H1 (cell line): Measurements from ENCODE around the gene SDF2. TPM values are rescaled to one million over a fixed set of nuclear protein-coding genes. Genes with fewer than 3 reads are reported as not detected.

Experiments
- CTCF ChIA-PET: fragments of 300-600 bp; sonication (Branson Sonifier 250); formaldehyde crosslinking; loops from one replicate; lab custom pipeline; 2021; ENCODE audit not compliant: partially characterized antibody; lab: Charles Lee
- POLR2A ChIA-PET: fragments of 300-600 bp; sonication (Branson Sonifier 250); formaldehyde crosslinking; loops from one replicate; lab custom pipeline; 2021; ENCODE audit warnings: inconsistent platforms; ENCODE audit not compliant: partially characterized antibody; lab: Charles Lee
- DNase-seq, 2 experiments: peaks; one replicate each; pipeline versions ENCODE4 v3.0.0 to v3.0.0-alpha.2; 2010 to 2022; ENCODE audit warnings: low spot score in 2 of 2, low read depth in 1 of 2, mixed read lengths in 1 of 2
- FAIRE-seq: peaks from 2 replicates; lab custom pipeline; 2011; peaks lifted over from hg19 to GRCh38; lab: Jason Lieb, UNC
- H2AFZ ChIP-seq: 2 replicates; pipeline ENCODE4 v1.8.1; 2012; ENCODE audit warnings: low read length, inconsistent platforms
- H2AK5ac ChIP-seq: 2 replicates; pipeline ENCODE4 v1.6.1; 2013; ENCODE audit warnings: low read depth, low read length
- H2BK120ac ChIP-seq: replicated peaks from 2 replicates; pipeline ENCODE3; 2013; ENCODE audit warnings: low read depth, low read length, inconsistent platforms
- H2BK12ac ChIP-seq: 2 replicates; pipeline ENCODE4 v1.6.1; 2013; ENCODE audit warnings: low read depth, low read length
- H2BK15ac ChIP-seq: 2 replicates; pipeline ENCODE4 v1.6.1; 2013; ENCODE audit warnings: low read length
- H2BK20ac ChIP-seq: 2 replicates; pipeline ENCODE4 v1.6.1; 2013; ENCODE audit warnings: low read length
- H2BK5ac ChIP-seq: 2 replicates; pipeline ENCODE4 v1.6.1; 2013; ENCODE audit warnings: low read depth, low read length
- H3K14ac ChIP-seq: 2 replicates; pipeline ENCODE4 v1.6.1; 2013; ENCODE audit warnings: inconsistent platforms; ENCODE audit not compliant: insufficient read length
- H3K18ac ChIP-seq: 2 replicates; pipeline ENCODE4 v1.6.1; 2013; ENCODE audit warnings: low read length; ENCODE audit errors: extremely low read depth
- H3K23ac ChIP-seq: 2 replicates; pipeline ENCODE4 v1.6.1; 2013; ENCODE audit warnings: inconsistent platforms; ENCODE audit not compliant: insufficient read length
- H3K23me2 ChIP-seq: 2 replicates; pipeline ENCODE4 v1.6.1; 2013; ENCODE audit warnings: low read depth, low read length
- H3K27ac ChIP-seq: 2 replicates; pipeline ENCODE4 v1.6.1; 2011; ENCODE audit warnings: low read depth, low read length, inconsistent platforms
- H3K27me3 ChIP-seq, 4 experiments: replicated peaks in 1 of 4; 1 replicate in 1 of 4; 2 replicates in 3 of 4; pipeline versions ENCODE4 v1.6.1 to v1.8.1; 2011 to 2013; ENCODE audit warnings: low read length in 3 of 4, mild to moderate bottlenecking in 3 of 4, inconsistent platforms in 2 of 4, mixed read lengths in 2 of 4, moderate library complexity in 1 of 4; ENCODE audit not compliant: control insufficient read depth in 3 of 4, insufficient read depth in 3 of 4; ENCODE audit errors: extremely low read depth in 1 of 4
- H3K36me3 ChIP-seq, 4 experiments: 2 replicates each; pipeline versions ENCODE4 v1.6.1 to v1.8.1; 2011 to 2013; ENCODE audit warnings: mild to moderate bottlenecking in 4 of 4, low read length in 3 of 4, moderate library complexity in 2 of 4, control low read depth in 1 of 4, inconsistent platforms in 1 of 4; ENCODE audit not compliant: insufficient read depth in 4 of 4, control insufficient read depth in 2 of 4
- H3K4ac ChIP-seq: replicated peaks from 2 replicates; pipeline ENCODE3; 2013; ENCODE audit warnings: low read length, low read depth, mixed read lengths, inconsistent platforms; ENCODE audit not compliant: insufficient read length
- H3K4me1 ChIP-seq, 4 experiments: replicated peaks in 1 of 4; 1 replicate in 1 of 4; 2 replicates in 3 of 4; pipeline versions ENCODE4 v1.6.1 to v1.8.1; 2011 to 2013; ENCODE audit warnings: low read length in 3 of 4, inconsistent platforms in 2 of 4, mixed read lengths in 1 of 4; ENCODE audit not compliant: insufficient read depth in 4 of 4, control insufficient read depth in 3 of 4
- H3K4me2 ChIP-seq, 2 experiments: 2 replicates each; pipeline versions ENCODE4 v1.6.1 to v1.8.1; 2011 to 2013; ENCODE audit warnings: low read depth in 2 of 2, low read length in 2 of 2, control low read depth in 1 of 2, inconsistent platforms in 1 of 2, mild to moderate bottlenecking in 1 of 2; ENCODE audit not compliant: insufficient read depth in 1 of 2
- H3K4me3 ChIP-seq, 4 experiments: fragments of 200-600, 300-600 bp in 1 of 4; sonication (generic), shearing (Covaris generic), sonication (Bioruptor Twin) in 1 of 4; 2 replicates each; pipeline versions ENCODE4 v1.5.1 to v1.8.1; 2011 to 2016; ENCODE audit warnings: low read length in 4 of 4, low read depth in 3 of 4, control low read depth in 2 of 4, inconsistent platforms in 2 of 4, mild to moderate bottlenecking in 2 of 4, mixed read lengths in 1 of 4, moderate library complexity in 1 of 4; ENCODE audit not compliant: insufficient read depth in 2 of 4; ENCODE audit errors: extremely low read depth in 1 of 4
- H3K56ac ChIP-seq: replicated peaks from 2 replicates; pipeline ENCODE3; 2013; ENCODE audit warnings: low read depth, mild to moderate bottlenecking, mixed read lengths, low read length, inconsistent platforms; ENCODE audit not compliant: insufficient read length
- H3K79me1 ChIP-seq: 2 replicates; pipeline ENCODE4 v1.6.1; 2013; ENCODE audit warnings: low read depth, low read length, control low read depth
- H3K79me2 ChIP-seq, 2 experiments: 2 replicates each; pipeline versions ENCODE4 v1.6.1 to v1.8.1; 2012 to 2013; ENCODE audit warnings: low read length in 2 of 2, mild to moderate bottlenecking in 2 of 2, inconsistent platforms in 1 of 2; ENCODE audit not compliant: insufficient read depth in 2 of 2, control insufficient read depth in 1 of 2
- H3K9ac ChIP-seq, 4 experiments: replicated peaks in 1 of 4; 1 replicate in 1 of 4; 2 replicates in 3 of 4; pipeline versions ENCODE4 v1.6.1 to v1.8.1; 2011 to 2013; ENCODE audit warnings: low read depth in 3 of 4, low read length in 3 of 4, control low read depth in 2 of 4, mild to moderate bottlenecking in 2 of 4, moderate library complexity in 2 of 4, inconsistent platforms in 1 of 4; ENCODE audit errors: extremely low read depth in 1 of 4
- H3K9me3 ChIP-seq, 2 experiments: 2 replicates each; pipeline versions ENCODE4 v1.6.1 to v1.8.1; 2012 to 2013; ENCODE audit warnings: mild to moderate bottlenecking in 2 of 2, moderate library complexity in 2 of 2, control low read depth in 1 of 2, inconsistent platforms in 1 of 2, low read depth in 1 of 2, low read length in 1 of 2, mixed read lengths in 1 of 2; ENCODE audit not compliant: insufficient read depth in 2 of 2
- H4K20me1 ChIP-seq, 2 experiments: replicated peaks in 1 of 2; 2 replicates each; pipeline versions ENCODE3 to v1.8.1; 2011 to 2013; ENCODE audit warnings: inconsistent platforms in 2 of 2, low read length in 2 of 2, mild to moderate bottlenecking in 1 of 2; ENCODE audit not compliant: insufficient read depth in 2 of 2, control insufficient read depth in 1 of 2
- H4K5ac ChIP-seq: 2 replicates; pipeline ENCODE4 v1.6.1; 2013; ENCODE audit warnings: low read length, low read depth, mixed read lengths, inconsistent platforms; ENCODE audit not compliant: insufficient read length
- H4K8ac ChIP-seq: 2 replicates; pipeline ENCODE4 v1.8.0; 2013; ENCODE audit warnings: mild to moderate bottlenecking, moderate library complexity, low read length, inconsistent platforms; ENCODE audit not compliant: insufficient read depth; ENCODE audit errors: extremely low read depth
- H4K91ac ChIP-seq: replicated peaks from 2 replicates; pipeline ENCODE3; 2013; ENCODE audit warnings: low read length, mixed read lengths, inconsistent platforms; ENCODE audit not compliant: insufficient read length
- BRCA1 ChIP-seq: IDR thresholded peaks from 2 replicates; pipeline ENCODE4 v1.6.1; 2012; ENCODE audit warnings: low read depth, low read length, improper control_type of control experiment
- JUN ChIP-seq: IDR thresholded peaks from 2 replicates; pipeline ENCODE4 v1.6.1; 2011; ENCODE audit warnings: low read depth, mild to moderate bottlenecking, improper control_type of control experiment, low read length
- SIN3A ChIP-seq, 2 experiments: IDR thresholded peaks in 1 of 2; conservative IDR thresholded peaks in 1 of 2; 2 replicates each; pipeline ENCODE4 v1.6.1; 2011 to 2012; ENCODE audit warnings: low read length in 2 of 2, improper control_type of control experiment in 1 of 2, low read depth in 1 of 2, mild to moderate bottlenecking in 1 of 2
- SRF ChIP-seq: IDR thresholded peaks from 2 replicates; pipeline ENCODE4 v1.6.1; 2011; ENCODE audit warnings: mild to moderate bottlenecking, low read depth, low read length, moderate library complexity
- WGBS, 2 experiments: shearing (Covaris generic) in 1 of 2; methylation state at CpG; one replicate each; pipeline versions ENCODE4 v1.1.6 to v1.1.7; 2013 to 2015; ENCODE audit warnings: low lambda C conversion rate in 2 of 2, mixed read lengths in 2 of 2, inconsistent platforms in 1 of 2, low coverage in 1 of 2, missing lambda C conversion rate in 1 of 2; ENCODE audit not compliant: insufficient replicate concordance in 2 of 2, insufficient coverage in 1 of 2, insufficient read length in 1 of 2; ENCODE audit errors: extremely low coverage in 1 of 2, missing lambda C conversion rate in 1 of 2; 5-methylcytosine and 5-hydroxymethylcytosine counted together
- polyA plus RNA-seq, 7 experiments: library from polyadenylated mRNA; depleted of rRNA in 3 of 7; stranded (reverse) in 5 of 7; unstranded in 2 of 7; fragments of >200 nt in 5 of 7; fragments of 200-250 nt in 2 of 7; gene quantifications; 1 replicate in 5 of 7; 2 replicates in 1 of 7; 4 replicates in 1 of 7; pipeline versions ENCODE4 v1.2.1 to v1.2.3, GENCODE V29; 2011 to 2013; ENCODE audit warnings: missing spikeins in 2 of 7, mixed read lengths in 2 of 7
- total RNA-seq: library from RNA; stranded (reverse); fragmentation: NEBNext Ultra II Directional; extraction: Animal tissue kit (Norgen Biotek cat#: 25700); gene quantifications from 2 replicates; pipeline ENCODE4 v1.2.1, GENCODE V29; 2021

The SDF2 gene
- total and polyA plus RNA-seq, 2 of the 8 experiments (the other 6 are each of a cell fraction or from before 2014, with no cell fraction given): 44.8 to 65.4 TPM

DNA sequence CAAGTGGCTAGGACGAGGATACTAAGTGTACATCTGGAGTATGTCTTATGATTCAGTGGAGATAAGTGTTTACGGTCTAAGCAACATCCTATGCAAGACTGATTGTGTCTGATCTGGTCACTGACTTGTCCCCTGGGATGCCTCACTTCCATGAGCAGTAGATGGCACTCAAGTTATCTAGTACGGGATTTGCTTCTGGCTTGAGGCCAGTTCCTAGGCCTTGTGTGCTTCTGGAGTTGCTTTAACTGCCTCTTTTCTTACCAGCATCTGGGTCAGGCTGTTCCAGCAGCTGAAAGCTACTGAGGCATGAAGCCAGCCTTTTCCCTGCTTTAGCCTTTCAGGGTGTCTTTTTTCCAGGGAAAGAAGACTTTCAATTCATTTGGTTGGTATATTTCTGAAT is 23.3 kb upstream of the SDF2 start:
- Histone ChIP-seq H4K20me1 (peaks cover 3 to 8% of the 10 kb centered on the region in 2 experiments), H2BK20ac (no peak overlapping the region), H3K23me2 (no peaks in the 10 kb centered on the region), H3K18ac (no peak overlapping the region), H3K4me1 (no peaks in the 10 kb centered on the region)
- WGBS, 2 experiments: 89% methylated on average over 3 of the region's 3 CpGs; no CpG with 5 or more reads in 1 of the 2 experiments
- no peak for DNase-seq
- no peak for TF ChIP-seq BRCA1
- TF ChIP-seq JUN: no peak
- no peak for TF ChIP-seq SIN3A (conservative IDR thresholded peaks at IDR 0.05 in 1 of 2, IDR thresholded peaks at IDR 0.05 in 1 of 2; ENCODE audit: low read depth in 1 of 2, low read length in 2 of 2)
- no peak for TF ChIP-seq SRF
- TF ChIP-seq, all 59 proteins: peak for 0
- H3K23ac ChIP-seq: no peak overlapping the region
- no peak overlapping the region for H3K4ac ChIP-seq
- no peak overlapping the region for H2BK5ac ChIP-seq
- H3K4me2 ChIP-seq: no peak overlapping the region
- H4K91ac ChIP-seq: no peak overlapping the region
- H3K79me1 ChIP-seq: no peaks in the 10 kb centered on the region
- no peak overlapping the region for H2BK120ac ChIP-seq
- no peak overlapping the region; a peak in 1 of 7 replicates for H3K9ac ChIP-seq
- H4K5ac ChIP-seq: no peak overlapping the region
- H3K79me2 ChIP-seq: no peaks in the 10 kb centered on the region
- POLR2A ChIA-PET: interaction anchor here (1.4 to 3.7 kb wide), 2 partner anchors 9 to 15 kb away, joined by 3 to 13 read pairs; no protein-coding TSS in a partner anchor
- no peak overlapping the region for H3K4me3 ChIP-seq
- H2AK5ac ChIP-seq: no peak overlapping the region
- no peak overlapping the region for H2BK15ac ChIP-seq
- no peak overlapping the region for H3K56ac ChIP-seq
- no peak for FAIRE-seq
- H4K8ac ChIP-seq: no peak overlapping the region
- CTCF ChIA-PET: interaction anchor here (3.3 kb wide), 1 partner anchor 8 kb away, joined by 13 read pairs; no protein-coding TSS in a partner anchor
- no peaks in the 10 kb centered on the region for H3K9me3 ChIP-seq
- H3K36me3 ChIP-seq: peaks cover 60 to 97% (median 88%) of the 10 kb centered on the region in 4 experiments
- H3K14ac ChIP-seq: no peak overlapping the region
- no peak overlapping the region for H2AFZ ChIP-seq
- no peaks in the 10 kb centered on the region for H3K27me3 ChIP-seq
- H2BK12ac ChIP-seq: no peak overlapping the region
- no peak overlapping the region for H3K27ac ChIP-seq
